Neural progenitor cell (in vitro differentiated cells): Measurements from ENCODE around the gene UGP2.

Experiments
- EZH2 ChIP-seq: fragments of 200-600 bp; sonication (generic); IDR thresholded peaks from 2 replicates; pipeline ENCODE4 v1.6.1; 2017; ENCODE audit warnings: antibody characterized with exemption, mild to moderate bottlenecking, moderate library complexity
- TF ChIP-seq, protein P1 (sequence below): fragments of 200-600 bp; sonication (generic); IDR thresholded peaks from 2 replicates; pipeline ENCODE4 v1.5.1; 2017; ENCODE audit warnings: antibody characterized with exemption, mild to moderate bottlenecking

DNA sequence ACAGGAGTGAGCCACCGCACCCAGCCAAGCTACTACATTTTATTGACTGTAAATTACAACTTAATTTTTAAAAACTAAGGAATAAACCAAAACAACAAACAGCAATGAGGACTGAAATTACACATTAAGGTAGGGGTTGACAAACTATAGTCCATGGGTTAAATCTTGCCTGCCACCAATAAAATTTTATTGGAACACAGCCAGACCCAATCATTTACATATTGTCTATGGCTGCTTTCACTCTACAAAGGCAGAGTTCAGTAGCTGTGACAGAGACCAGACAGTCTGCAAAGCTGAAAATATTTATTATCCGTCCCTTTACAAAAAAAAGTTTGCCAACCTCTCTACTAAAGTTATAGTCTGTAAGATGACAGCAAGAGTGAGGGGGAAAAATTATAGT lies 24.3 kb upstream of the UGP2 start:
- TF ChIP-seq, protein P1, sequence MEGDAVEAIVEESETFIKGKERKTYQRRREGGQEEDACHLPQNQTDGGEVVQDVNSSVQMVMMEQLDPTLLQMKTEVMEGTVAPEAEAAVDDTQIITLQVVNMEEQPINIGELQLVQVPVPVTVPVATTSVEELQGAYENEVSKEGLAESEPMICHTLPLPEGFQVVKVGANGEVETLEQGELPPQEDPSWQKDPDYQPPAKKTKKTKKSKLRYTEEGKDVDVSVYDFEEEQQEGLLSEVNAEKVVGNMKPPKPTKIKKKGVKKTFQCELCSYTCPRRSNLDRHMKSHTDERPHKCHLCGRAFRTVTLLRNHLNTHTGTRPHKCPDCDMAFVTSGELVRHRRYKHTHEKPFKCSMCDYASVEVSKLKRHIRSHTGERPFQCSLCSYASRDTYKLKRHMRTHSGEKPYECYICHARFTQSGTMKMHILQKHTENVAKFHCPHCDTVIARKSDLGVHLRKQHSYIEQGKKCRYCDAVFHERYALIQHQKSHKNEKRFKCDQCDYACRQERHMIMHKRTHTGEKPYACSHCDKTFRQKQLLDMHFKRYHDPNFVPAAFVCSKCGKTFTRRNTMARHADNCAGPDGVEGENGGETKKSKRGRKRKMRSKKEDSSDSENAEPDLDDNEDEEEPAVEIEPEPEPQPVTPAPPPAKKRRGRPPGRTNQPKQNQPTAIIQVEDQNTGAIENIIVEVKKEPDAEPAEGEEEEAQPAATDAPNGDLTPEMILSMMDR = no peak
- no peak for TF ChIP-seq EZH2
